ENCODE data around the gene PID1. TPM values are rescaled to one million over a fixed set of nuclear protein-coding genes. Genes with fewer than 3 reads are reported as not detected.

Gene PID1
- total and polyA plus RNA-seq, 10 donors: 3.2 to 30.0 (median 14.7) TPM

- no peaks in the 10 kb centered on the region for H3K27me3 ChIP-seq (replicated peaks in 1 of 7)
These were observed 204.9 kb downstream of the PID1 start for GRCh38 chr2:229066121-229066715.

GRCh38 chr2:229064749-229065148 is 206.3 kb downstream of the PID1 start:
- Histone ChIP-seq H3K4me3 (no peak overlapping the region), H3K27ac (no peak overlapping the region), H3K4me1 (no peaks in the 10 kb centered on the region), H3K9me3 (peaks cover 0 to 43% (median 20%) of the 10 kb centered on the region in 8 donors), H3K36me3 (no peaks in the 10 kb centered on the region), H3K27me3 (replicated peaks in 1 of 7) (no peaks in the 10 kb centered on the region)
- intact Hi-C loops (cut with DNase I; ENCODE audit: low total_unique reads): no loop called here
- no peak for DNase-seq
- 63 to 85% (median 77%) methylated on average over 3 of the region's 3 CpGs for WGBS, 5 donors
- TF ChIP-seq CTCF (IDR thresholded peaks at IDR 0.05 in 8 of 11, conservative IDR thresholded peaks at IDR 0.05 in 3 of 11) (no peak), POLR2AphosphoS5 (IDR thresholded peaks at IDR 0.05) (no peak), POLR2A (IDR thresholded peaks at IDR 0.05) (no peak)

More at GRCh38 chr2:229066121-229066715, 204.9 kb downstream of the PID1 start:
- DNase-seq: no peak
- Histone ChIP-seq H3K9me3 (peaks cover 0 to 30% (median 18%) of the 10 kb centered on the region in 8 donors), H3K27ac (no peak overlapping the region), H3K4me3 (no peak overlapping the region), H3K36me3 (no peaks in the 10 kb centered on the region), H3K4me1 (no peaks in the 10 kb centered on the region)
- 76 to 92% (median 86%) methylated on average over 4 of the region's 4 CpGs for WGBS, 5 donors
- no peak for TF ChIP-seq POLR2A (IDR thresholded peaks at IDR 0.05)
- no peak for TF ChIP-seq POLR2AphosphoS5 (IDR thresholded peaks at IDR 0.05)
- no peak for TF ChIP-seq CTCF (IDR thresholded peaks at IDR 0.05 in 8 of 11, conservative IDR thresholded peaks at IDR 0.05 in 3 of 11)
- intact Hi-C loops (cut with DNase I; ENCODE audit: low total_unique reads): no loop called here

GRCh38 chr2:229060147-229060546 is 210.9 kb downstream of the PID1 start:
- Histone ChIP-seq H3K4me3 (no peak overlapping the region), H3K4me1 (no peaks in the 10 kb centered on the region), H3K27ac (no peak overlapping the region), H3K9me3 (peaks cover 0 to 19% (median 4%) of the 10 kb centered on the region in 8 donors), H3K36me3 (no peaks in the 10 kb centered on the region), H3K27me3 (replicated peaks in 1 of 7) (no peaks in the 10 kb centered on the region)
- TF ChIP-seq CTCF (IDR thresholded peaks at IDR 0.05 in 8 of 11, conservative IDR thresholded peaks at IDR 0.05 in 3 of 11) (no peak), POLR2AphosphoS5 (IDR thresholded peaks at IDR 0.05) (no peak), POLR2A (IDR thresholded peaks at IDR 0.05) (no peak)
- intact Hi-C loops (cut with DNase I; ENCODE audit: low total_unique reads): no loop called here
- no peak for DNase-seq

- H3K27ac ChIP-seq: no peak overlapping the region
- WGBS, 5 donors: 74 to 92% (median 88%) methylated on average over 3 of the region's 3 CpGs
- no peaks in the 10 kb centered on the region for H3K27me3 ChIP-seq (replicated peaks in 1 of 7)
- intact Hi-C loops (cut with DNase I; ENCODE audit: low total_unique reads): no loop called here
- H3K4me1 ChIP-seq: no peaks in the 10 kb centered on the region
- H3K4me3 ChIP-seq: no peak overlapping the region
- DNase-seq: no peak
- no peak for TF ChIP-seq CTCF (IDR thresholded peaks at IDR 0.05 in 8 of 11, conservative IDR thresholded peaks at IDR 0.05 in 3 of 11)
- no peak for TF ChIP-seq POLR2A (IDR thresholded peaks at IDR 0.05)
- TF ChIP-seq POLR2AphosphoS5 (IDR thresholded peaks at IDR 0.05): no peak
- H3K36me3 ChIP-seq: no peaks in the 10 kb centered on the region
- H3K9me3 ChIP-seq: peaks cover 0 to 19% (median 4%) of the 10 kb centered on the region in 8 donors
These were observed 211.6 kb downstream of the PID1 start for GRCh38 chr2:229059331-229060033.
